GM19023 (cell line): ENCODE measurements around the gene SRCAP.

Experiments used
- ATAC-seq: cut with Tn5 transposase; IDR thresholded peaks from one replicate; pipeline ENCODE4 v1.9.1; 2021; ENCODE audit warnings: mild to moderate bottlenecking, moderate library complexity; ENCODE audit not compliant: unreplicated experiment

The SRCAP gene

GRCh38 chr16:30728321-30728720 lies 29.4 kb downstream of the SRCAP start:
- no peak for ATAC-seq

- ATAC-seq, result no peak
Measured at GRCh38 chr16:30728899-30729672, 30.1 kb downstream of the SRCAP start.

GRCh38 chr16:30731411-30731810 lies 32.4 kb downstream of the SRCAP start:
- ATAC-seq, result no peak

GRCh38 chr16:30736995-30737793 lies 38.2 kb downstream of the SRCAP start:
- no peak for ATAC-seq

GRCh38 chr16:30737794-30738648 lies 39.0 kb downstream of the SRCAP start:
- ATAC-seq, result no peak

- no peak for ATAC-seq
Measured at GRCh38 chr16:30738984-30739951, 40.3 kb downstream of the SRCAP start.

- ATAC-seq, result no peak
Measured at GRCh38 chr16:30740364-30741251, 41.6 kb downstream of the SRCAP start.

- no peak for ATAC-seq
Measured at GRCh38 chr16:30741461-30741914, 42.5 kb downstream of the SRCAP start.

GRCh38 chr16:30743716-30744115 lies 44.7 kb downstream of the SRCAP start:
- no peak for ATAC-seq

GRCh38 chr16:30744183-30744582 lies 45.2 kb downstream of the SRCAP start:
- ATAC-seq, result no peak

- no peak for ATAC-seq
Measured at GRCh38 chr16:30745082-30745481, 46.1 kb downstream of the SRCAP start.

GRCh38 chr16:30746638-30747175 lies 47.7 kb downstream of the SRCAP start:
- ATAC-seq, result no peak

GRCh38 chr16:30747331-30747730 lies 48.4 kb downstream of the SRCAP start:
- no peak for ATAC-seq

GRCh38 chr16:30747799-30748633 lies 49.0 kb downstream of the SRCAP start, which contains the start of gene PHKG2:
PHKG2 (plus strand) TSS chr16:30748425; CDS start chr16:30748821, 396 bp downstream.
- ATAC-seq, result peak; percentile 97

GRCh38 chr16:30748634-30749445 lies 49.9 kb downstream of the SRCAP start:
- ATAC-seq, result peak; percentile 20

- no peak for ATAC-seq
Measured at GRCh38 chr16:30750201-30750600, 51.2 kb downstream of the SRCAP start.
